ENCODE measurements around the gene ZNF487.
"Not testable (repeated sequence)": the region's sequence is repeated elsewhere in the genome, so short reads cannot be mapped to it uniquely, and the experiment has no call there.

Gene ZNF487

GRCh38 chr10:43407148-43407575 lies 29.7 kb upstream of the ZNF487 start:
- no peak for DNase-seq

GRCh38 chr10:43407576-43408330 lies 29.2 kb upstream of the ZNF487 start:
- peak; percentile 86 for DNase-seq

- DNase-seq: no peak
These were observed 28.6 kb upstream of the ZNF487 start for GRCh38 chr10:43408331-43408709.

GRCh38 chr10:43408710-43409384 lies 28.1 kb upstream of the ZNF487 start, which contains the start of gene HNRNPF:
Gene HNRNPF (minus strand): TSS chr10:43409186. CDS start chr10:43387884, 21,302 bp downstream.
- peak; percentile 93 for DNase-seq

GRCh38 chr10:43409385-43410109 lies 27.4 kb upstream of the ZNF487 start:
- DNase-seq: peak; percentile 56

- DNase-seq: no peak
These were observed 26.6 kb upstream of the ZNF487 start for GRCh38 chr10:43410345-43410744.

- DNase-seq: no peak
These were observed 25.4 kb upstream of the ZNF487 start for GRCh38 chr10:43411536-43411935.

GRCh38 chr10:43415544-43415943 lies 21.4 kb upstream of the ZNF487 start:
- DNase-seq: no peak

GRCh38 chr10:43417950-43418768 lies 18.8 kb upstream of the ZNF487 start:
- no peak for DNase-seq

GRCh38 chr10:43419997-43420368 lies 16.9 kb upstream of the ZNF487 start:
- no peak for DNase-seq

- peak; percentile 79 for DNase-seq
These were observed 16.3 kb upstream of the ZNF487 start for GRCh38 chr10:43420369-43421200.

- no peak for DNase-seq
These were observed 15.8 kb upstream of the ZNF487 start for GRCh38 chr10:43421201-43421507.

GRCh38 chr10:43421519-43421918 lies 15.4 kb upstream of the ZNF487 start:
- no peak for DNase-seq

GRCh38 chr10:43421944-43422343 lies 15.0 kb upstream of the ZNF487 start:
- not testable (repeated sequence) for DNase-seq

- no peak for DNase-seq
These were observed 12.5 kb upstream of the ZNF487 start for GRCh38 chr10:43424416-43424815.

GRCh38 chr10:43426476-43426875 lies 10.4 kb upstream of the ZNF487 start:
- not testable (repeated sequence) for DNase-seq

- no peak for DNase-seq
These were observed 9.6 kb upstream of the ZNF487 start for GRCh38 chr10:43427166-43427825.

- no peak for DNase-seq
These were observed 5.8 kb upstream of the ZNF487 start for GRCh38 chr10:43430926-43431663.

GRCh38 chr10:43437141-43437870 lies 395 bp downstream of the ZNF487 start:
- no peak for DNase-seq
